Lower leg skin (tissue), 4 donors: ENCODE data around the gene C1QTNF4. TPM values are rescaled to one million over a fixed set of nuclear protein-coding genes. Genes with fewer than 3 reads are reported as not detected.

Experiments
- DNase-seq, 2 donors: peaks; one replicate each; pipeline ENCODE4 v3.0.0-alpha.2; 2019; ENCODE audit warnings: low spot score in 2 of 2
- H3K4me3 ChIP-seq: fragments of 200-600 bp; sonication (generic); 2 replicates; pipeline ENCODE4 v1.5.1; 2017; ENCODE audit warnings: mild to moderate bottlenecking, low read depth; ENCODE audit not compliant: poor library complexity, severe bottlenecking
- CTCF ChIP-seq, 3 donors: fragments of 450-650 bp; IDR thresholded peaks; one replicate each; pipeline ENCODE4 v1.5.1; 2016; ENCODE audit warnings: antibody characterized with exemption in 3 of 3, mild to moderate bottlenecking in 3 of 3, moderate library complexity in 2 of 3
- POLR2A ChIP-seq, 2 donors: fragments of 450-650 bp; IDR thresholded peaks; one replicate each; pipeline ENCODE4 v1.6.1; 2016 to 2017; ENCODE audit warnings: antibody characterized with exemption in 2 of 2, mild to moderate bottlenecking in 1 of 2, moderate library complexity in 1 of 2
- WGBS, 2 donors: methylation state at CpG; one replicate each; pipeline ENCODE4 v1.1.5; 2018; 5-methylcytosine and 5-hydroxymethylcytosine counted together
- intact Hi-C: fragments of 100-400 bp; cut with DNase I; formaldehyde crosslinking; loops from one replicate; pipeline ENCODE4 v1.15.0; 2023; ENCODE audit warnings: low total_unique reads
- total RNA-seq, 4 donors: library from RNA; depleted of rRNA; stranded (reverse); fragments of >200 nt; gene quantifications; one replicate each; pipeline ENCODE4 v1.1.0, GENCODE V29; 2016

Gene C1QTNF4
- total RNA-seq, 4 donors from 2014 or later: 0.30 to 3.5 (median 1.3) TPM

GRCh38 chr11:47615249-47615648, 21.0 kb upstream of the C1QTNF4 start:
- no peak for TF ChIP-seq POLR2A (IDR thresholded peaks at IDR 0.05)
- TF ChIP-seq CTCF (IDR thresholded peaks at IDR 0.05): no peak
- intact Hi-C loops: no loop called here
- H3K4me3 ChIP-seq: no peak overlapping the region
- peak in 1 of 2 donors; percentile 6 for DNase-seq

GRCh38 chr11:47611348-47611794, 17.2 kb upstream of the C1QTNF4 start:
- no peak for TF ChIP-seq POLR2A (IDR thresholded peaks at IDR 0.05)

GRCh38 chr11:47609675-47610074, 15.5 kb upstream of the C1QTNF4 start:
- WGBS, 2 donors: 48 to 51% methylated on average over 3 of the region's 3 CpGs
- TF ChIP-seq POLR2A (IDR thresholded peaks at IDR 0.05) (no peak), CTCF (IDR thresholded peaks at IDR 0.05) (no peak)
- intact Hi-C loops: no loop called here
- peak in 1 of 2 donors; percentile 20 for DNase-seq
- H3K4me3 ChIP-seq: no peak overlapping the region

More at GRCh38 chr11:47611348-47611794, 17.2 kb upstream of the C1QTNF4 start:
- intact Hi-C loops: no loop called here
- 41 to 44% methylated on average over 6 of the region's 6 CpGs for WGBS, 2 donors
- H3K4me3 ChIP-seq: no peak overlapping the region
- DNase-seq: peak in 1 of 2 donors; percentile 58

GRCh38 chr11:47607380-47607779, 13.2 kb upstream of the C1QTNF4 start:
- no peak for TF ChIP-seq POLR2A (IDR thresholded peaks at IDR 0.05)
- TF ChIP-seq CTCF (IDR thresholded peaks at IDR 0.05): no peak
- 44 to 72% methylated on average over 7 of the region's 7 CpGs for WGBS, 2 donors
- DNase-seq: peak in 1 of 2 donors; percentile 83
- intact Hi-C loops: no loop called here
- no peak overlapping the region for H3K4me3 ChIP-seq

GRCh38 chr11:47606731-47607130, 12.5 kb upstream of the C1QTNF4 start:
- peak in 1 of 2 donors; percentile 72 for DNase-seq
- no peak overlapping the region for H3K4me3 ChIP-seq
- TF ChIP-seq CTCF (IDR thresholded peaks at IDR 0.05) (no peak), POLR2A (IDR thresholded peaks at IDR 0.05) (no peak)
- intact Hi-C loops: no loop called here
- 49 to 50% methylated on average over 5 of the region's 5 CpGs for WGBS, 2 donors

GRCh38 chr11:47605921-47606320, 11.7 kb upstream of the C1QTNF4 start:
- peak in 1 of 2 donors; percentile 10 for DNase-seq

More at GRCh38 chr11:47605921-47606320, 11.7 kb upstream of the C1QTNF4 start:
- intact Hi-C loops: no loop called here
- WGBS, 2 donors: 81 to 90% methylated on average over 3 of the region's 3 CpGs
- no peak overlapping the region for H3K4me3 ChIP-seq
- TF ChIP-seq POLR2A (IDR thresholded peaks at IDR 0.05) (no peak), CTCF (IDR thresholded peaks at IDR 0.05) (no peak)
